Activated CD4-positive, alpha-beta T cell treated with anti-CD3 and anti-CD28 coated beads, Interleukin-2, Interleukin-6, amounts not matched to agents 100 ng/mL and 50 ng/mL, durations not matched to agents 16 hours and 8 hours (primary cell): ENCODE results near the gene MLNR.

Source experiments
- DNase-seq: peaks from one replicate; pipeline ENCODE4 v3.0.0-alpha.2; 2020

Gene MLNR, protein sequence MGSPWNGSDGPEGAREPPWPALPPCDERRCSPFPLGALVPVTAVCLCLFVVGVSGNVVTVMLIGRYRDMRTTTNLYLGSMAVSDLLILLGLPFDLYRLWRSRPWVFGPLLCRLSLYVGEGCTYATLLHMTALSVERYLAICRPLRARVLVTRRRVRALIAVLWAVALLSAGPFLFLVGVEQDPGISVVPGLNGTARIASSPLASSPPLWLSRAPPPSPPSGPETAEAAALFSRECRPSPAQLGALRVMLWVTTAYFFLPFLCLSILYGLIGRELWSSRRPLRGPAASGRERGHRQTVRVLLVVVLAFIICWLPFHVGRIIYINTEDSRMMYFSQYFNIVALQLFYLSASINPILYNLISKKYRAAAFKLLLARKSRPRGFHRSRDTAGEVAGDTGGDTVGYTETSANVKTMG

DNA sequence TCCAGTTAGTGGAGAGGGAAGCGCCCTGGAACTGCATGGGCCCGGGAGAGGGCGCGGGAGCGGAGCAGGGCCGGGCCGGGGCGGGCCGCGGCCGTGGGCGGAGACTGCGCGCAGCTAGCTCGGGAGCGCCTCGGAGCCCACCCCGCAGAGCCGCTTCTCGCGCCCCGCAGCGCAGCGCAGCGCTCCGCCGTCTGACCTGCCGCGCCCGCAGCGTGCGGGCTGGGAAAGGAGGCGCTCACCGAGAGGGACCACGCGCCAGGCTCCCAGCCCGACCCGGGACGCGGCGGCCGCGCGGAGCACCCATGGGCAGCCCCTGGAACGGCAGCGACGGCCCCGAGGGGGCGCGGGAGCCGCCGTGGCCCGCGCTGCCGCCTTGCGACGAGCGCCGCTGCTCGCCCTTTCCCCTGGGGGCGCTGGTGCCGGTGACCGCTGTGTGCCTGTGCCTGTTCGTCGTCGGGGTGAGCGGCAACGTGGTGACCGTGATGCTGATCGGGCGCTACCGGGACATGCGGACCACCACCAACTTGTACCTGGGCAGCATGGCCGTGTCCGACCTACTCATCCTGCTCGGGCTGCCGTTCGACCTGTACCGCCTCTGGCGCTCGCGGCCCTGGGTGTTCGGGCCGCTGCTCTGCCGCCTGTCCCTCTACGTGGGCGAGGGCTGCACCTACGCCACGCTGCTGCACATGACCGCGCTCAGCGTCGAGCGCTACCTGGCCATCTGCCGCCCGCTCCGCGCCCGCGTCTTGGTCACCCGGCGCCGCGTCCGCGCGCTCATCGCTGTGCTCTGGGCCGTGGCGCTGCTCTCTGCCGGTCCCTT lies at the start of gene MLNR:
TSS of gene MLNR (plus strand) at position 303 of the 820 bp plus-strand sequence. CDS start at position 303, 0 bp downstream.
- peak; percentile 37 for DNase-seq

DNA sequence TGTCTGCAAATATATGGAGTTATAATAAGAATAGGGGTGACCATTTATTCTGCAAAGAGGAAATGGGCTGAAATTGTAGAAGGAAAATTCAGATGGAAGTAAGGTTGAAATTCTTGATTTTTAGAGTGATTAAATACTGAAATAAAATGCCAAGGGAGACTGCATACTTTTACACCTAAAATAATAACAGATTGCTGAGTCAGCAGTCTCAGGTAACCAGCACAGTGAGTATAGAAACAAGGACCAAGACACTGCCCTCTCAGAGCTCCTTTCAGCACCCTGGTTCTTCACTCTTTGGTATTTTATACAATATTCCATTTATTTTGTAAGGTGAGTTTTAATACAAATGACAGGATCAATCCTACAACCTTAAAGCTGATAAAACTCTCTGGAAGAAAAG lies 48.8 kb upstream of the MLNR start:
- DNase-seq, result no peak

DNA sequence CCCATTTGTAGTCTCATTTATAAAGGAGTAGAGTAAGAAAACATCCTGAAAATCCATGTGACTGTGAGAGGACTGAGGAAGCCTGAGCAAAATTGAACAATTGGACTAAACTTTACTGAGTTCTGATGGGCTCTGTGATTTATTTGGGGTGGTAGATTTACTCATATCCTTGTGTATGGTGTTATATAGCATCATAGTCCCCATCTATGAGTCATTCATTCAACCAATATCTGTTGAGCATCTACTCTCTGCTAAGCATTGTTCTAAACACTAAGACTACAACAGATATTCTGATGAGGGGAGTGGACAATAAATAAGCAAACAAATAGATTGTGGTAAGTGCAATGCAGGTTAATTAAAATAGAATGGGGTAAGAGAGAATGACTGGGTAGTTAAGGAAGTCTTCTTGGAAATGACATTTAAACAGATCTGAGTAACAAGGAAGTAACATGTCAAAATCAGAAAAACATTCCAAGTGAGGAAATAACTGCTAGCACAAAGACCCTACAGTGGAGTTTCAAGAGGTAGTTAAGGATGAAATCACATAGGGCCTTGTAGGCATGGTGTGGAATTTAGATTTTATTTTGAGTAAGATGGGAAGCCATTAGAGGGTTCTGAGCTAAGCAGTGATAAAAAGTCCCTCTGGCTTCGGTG lies 36.3 kb upstream of the MLNR start:
- peak; percentile 7 for DNase-seq

GRCh38 chr13:49184621-49185020 lies 35.5 kb upstream of the MLNR start:
- no peak for DNase-seq

DNA sequence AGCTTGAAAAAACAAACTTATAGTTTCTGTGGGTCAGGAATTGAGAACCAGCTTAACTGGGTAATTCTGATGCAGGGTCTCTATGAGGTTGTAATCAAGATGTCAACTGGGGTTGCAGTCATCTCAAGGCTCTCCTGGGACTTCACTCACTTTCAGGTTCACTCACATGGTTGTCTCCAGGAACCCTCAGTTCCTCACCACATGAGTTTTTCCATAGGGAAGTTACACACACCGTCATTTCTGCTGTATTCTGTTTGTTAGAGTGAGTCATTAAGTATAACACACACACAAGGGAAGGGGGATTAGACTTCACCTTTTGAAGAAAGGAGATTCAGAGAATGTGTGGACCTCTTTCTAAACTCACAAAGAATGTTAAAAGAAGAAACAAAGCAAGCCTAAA lies 34.9 kb upstream of the MLNR start:
- DNase-seq, result peak; percentile 11

- no peak for DNase-seq
These were observed 29.2 kb upstream of the MLNR start for GRCh38 chr13:49190901-49191300.

- DNase-seq, result no peak
These were observed 13.5 kb upstream of the MLNR start for GRCh38 chr13:49206641-49207040.

GRCh38 chr13:49208619-49209018 lies 11.5 kb upstream of the MLNR start:
- no peak for DNase-seq

DNA sequence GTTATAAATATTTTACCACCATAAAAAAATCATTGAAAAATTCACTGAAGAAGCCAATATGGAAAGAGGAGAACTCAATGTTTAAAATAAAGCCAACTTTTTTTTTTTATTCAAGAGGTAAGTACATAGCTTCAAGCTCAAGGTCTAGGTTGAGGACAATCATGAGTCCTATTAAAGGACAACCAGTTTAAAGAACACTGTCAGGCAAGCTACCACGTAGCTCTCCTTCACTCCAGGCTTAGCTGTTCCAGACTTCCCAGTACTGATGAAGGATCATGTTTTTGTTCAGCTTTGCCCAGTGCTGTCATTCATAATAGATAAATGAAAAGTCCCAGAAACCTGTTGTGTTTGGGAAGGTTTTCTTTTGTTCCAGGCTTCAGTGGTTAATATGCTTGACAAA lies 10.0 kb upstream of the MLNR start:
- no peak for DNase-seq

DNA sequence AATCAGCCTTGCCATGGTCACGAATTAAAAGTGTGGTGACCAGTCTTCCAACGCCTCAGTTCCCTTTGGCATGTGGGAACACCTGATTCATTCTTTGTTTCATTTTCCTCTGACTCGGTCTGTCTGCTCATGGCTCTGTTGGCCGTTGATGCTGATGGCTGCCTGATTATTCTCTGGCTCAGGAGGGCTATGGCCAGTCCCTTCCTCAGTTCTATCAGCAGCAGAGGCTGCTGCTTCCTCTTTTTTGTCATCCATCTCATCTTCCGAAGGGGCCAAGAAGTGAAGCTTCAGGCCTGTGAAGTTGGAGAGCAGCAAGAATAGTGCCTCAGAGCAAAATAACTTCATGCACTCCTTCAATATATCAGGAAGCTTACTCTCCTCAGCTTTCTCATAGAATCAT lies 9.5 kb upstream of the MLNR start:
- DNase-seq, result no peak

- no peak for DNase-seq
These were observed 6.6 kb upstream of the MLNR start for GRCh38 chr13:49213539-49213938.

DNA sequence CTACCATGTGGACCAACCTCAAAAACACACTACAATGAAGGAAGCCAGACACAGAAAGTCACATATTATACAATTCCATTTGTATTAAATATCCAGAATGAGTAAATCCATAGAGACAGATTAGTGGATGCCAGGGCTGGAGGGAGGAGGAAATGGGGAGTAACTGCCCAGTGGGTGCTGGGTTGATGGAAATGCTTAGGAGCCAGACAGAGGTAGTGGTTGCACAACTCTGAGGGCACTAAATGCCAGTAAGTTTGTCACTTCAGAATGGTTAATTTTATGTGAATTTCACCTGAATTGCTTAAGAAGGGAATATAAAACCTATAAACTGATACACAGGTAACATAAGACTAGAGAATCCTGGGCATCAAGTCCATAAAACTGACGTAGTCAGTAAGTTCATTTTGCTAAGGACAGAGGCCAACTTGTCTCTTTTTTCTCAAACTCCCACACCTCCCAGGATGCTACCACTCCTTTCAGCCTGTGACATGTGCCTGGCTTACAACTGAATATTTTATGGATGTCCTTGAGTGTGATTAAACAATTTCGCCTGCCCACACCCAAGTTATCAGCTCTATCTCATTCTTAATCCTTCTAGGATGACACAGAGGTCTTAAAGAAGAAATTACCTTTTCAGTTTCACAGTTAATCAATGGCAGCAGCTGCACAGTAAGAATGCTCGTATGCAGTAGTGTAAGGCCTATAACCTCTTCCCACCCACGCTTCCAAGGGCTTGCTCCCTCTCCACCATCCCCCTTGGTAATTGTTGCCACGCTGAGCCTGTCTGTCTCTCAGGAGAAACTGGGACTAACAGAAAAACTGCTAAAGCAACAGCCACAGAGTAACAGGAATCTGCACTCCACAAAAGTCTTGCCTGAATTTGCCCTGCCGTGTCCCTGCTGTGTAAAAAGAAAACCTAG lies 5.9 kb upstream of the MLNR start:
- no peak for DNase-seq

GRCh38 chr13:49214917-49215376 lies 5.2 kb upstream of the MLNR start:
- peak; percentile 69 for DNase-seq

DNA sequence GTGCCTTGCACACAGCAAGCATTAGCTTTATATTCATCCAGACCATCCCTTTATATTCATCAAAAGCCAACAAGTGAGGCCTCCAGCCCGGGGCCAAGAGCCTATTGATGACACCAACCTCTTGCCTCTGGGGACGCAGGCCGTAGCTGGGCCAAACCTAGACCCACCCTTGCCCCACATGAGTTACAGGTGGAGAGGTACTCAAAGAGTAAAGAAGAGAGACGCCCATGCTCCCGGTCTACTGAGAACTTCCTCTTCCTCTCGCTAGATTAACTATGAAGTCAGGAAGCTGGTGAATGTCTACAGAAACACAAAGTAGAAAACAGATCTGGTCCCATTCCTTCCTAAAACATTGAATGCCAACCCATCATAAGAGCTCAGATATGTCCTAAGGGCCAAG lies 3.8 kb upstream of the MLNR start:
- no peak for DNase-seq

DNA sequence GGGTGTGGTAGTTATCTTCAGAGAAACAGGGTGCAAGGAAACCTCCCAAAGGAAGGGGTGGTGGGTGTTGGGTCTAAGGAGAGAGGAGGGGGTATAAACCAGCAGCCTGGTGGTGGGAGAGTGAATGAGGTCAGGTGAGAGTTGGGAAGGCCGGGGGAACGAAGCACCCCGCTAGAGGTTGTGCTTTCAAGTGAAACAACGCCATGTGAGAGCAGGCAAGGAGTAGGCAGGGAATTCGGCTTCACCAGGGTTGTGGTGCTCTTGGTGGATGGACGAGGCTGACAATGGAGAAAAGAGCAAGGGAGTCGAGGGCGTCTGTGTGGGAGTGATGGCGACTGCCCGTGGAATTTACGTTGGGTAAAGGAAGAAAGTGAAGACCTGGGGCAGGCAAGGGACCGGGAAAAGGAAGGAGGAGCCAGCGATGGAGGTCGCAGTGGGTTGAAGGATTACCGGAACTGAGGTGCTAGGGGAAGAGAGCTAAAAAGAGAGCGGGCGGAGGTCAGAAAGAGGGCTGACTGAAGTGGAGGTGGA lies 2.1 kb upstream of the MLNR start:
- no peak for DNase-seq

- no peak for DNase-seq
These were observed 1.6 kb upstream of the MLNR start for GRCh38 chr13:49218493-49219051.

- peak; percentile 3 for DNase-seq
These were observed 497 bp upstream of the MLNR start for GRCh38 chr13:49219647-49220035.

GRCh38 chr13:49220856-49221589 lies 885 bp downstream of the MLNR start:
- peak; percentile 2 for DNase-seq

DNA sequence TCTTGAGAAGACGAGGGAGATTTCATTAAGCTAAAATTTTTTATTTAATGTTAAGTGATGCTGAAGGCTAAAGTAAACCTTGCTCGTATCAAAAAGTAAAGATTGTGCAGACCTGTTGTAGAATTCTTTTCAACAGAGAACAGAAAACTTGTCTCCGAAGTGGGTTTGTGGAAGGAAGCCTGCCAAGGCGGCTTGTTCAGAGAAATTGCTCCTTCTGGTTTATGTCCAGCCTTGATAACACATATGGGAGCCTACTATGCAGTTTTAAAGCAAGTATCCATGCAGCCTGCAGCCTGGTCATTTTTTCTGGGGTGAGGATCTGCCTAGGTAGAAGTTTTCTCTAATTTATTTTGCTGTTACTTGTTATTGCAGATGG lies 1.4 kb downstream of the MLNR start:
- no peak for DNase-seq

DNA sequence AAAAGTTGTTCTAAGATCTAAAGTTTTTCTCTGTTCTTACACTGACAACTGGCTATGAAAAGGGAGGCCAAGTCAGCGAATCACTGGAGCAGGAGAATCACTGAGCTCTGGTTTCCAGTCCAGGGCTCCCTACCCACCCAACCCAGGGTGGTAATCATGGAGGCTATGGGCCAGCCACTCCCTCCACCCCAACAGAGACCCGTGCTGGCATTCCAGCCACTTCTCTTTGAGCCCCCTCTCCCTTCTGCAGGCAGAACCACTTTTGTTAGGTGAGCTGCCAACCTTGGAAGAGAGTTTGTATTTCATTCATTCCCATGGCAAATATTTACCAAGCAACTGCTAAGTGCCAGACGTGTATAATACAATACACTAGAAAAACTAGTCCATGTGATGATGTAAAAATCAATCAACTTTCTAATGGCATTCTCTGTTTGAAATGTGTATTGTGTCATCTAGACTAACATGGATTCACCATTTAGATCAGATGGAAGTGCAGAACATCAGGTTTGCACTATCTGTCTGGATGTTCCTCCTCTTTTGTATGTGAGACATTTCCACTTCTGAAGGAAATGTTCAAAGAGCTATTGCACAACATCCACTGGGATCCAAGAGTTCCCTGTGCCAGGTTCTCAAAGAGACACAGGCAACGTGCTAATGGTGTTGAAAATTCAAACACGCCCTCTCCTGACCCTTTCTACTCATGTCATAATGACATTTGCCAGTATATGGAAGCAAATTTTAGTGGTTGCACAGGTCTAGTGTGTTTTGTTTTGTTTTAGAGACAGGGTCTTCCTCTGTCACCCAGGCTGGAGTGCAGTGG lies 5.3 kb downstream of the MLNR start:
- DNase-seq, result no peak
